ENCODE results near the gene CAPN7. TPM values are rescaled to one million over a fixed set of nuclear protein-coding genes. Genes with fewer than 3 reads are reported as not detected.

CAPN7 gene
- total and polyA plus RNA-seq, 2 experiments from 2014 or later: 26.7 to 33.1 TPM

DNA sequence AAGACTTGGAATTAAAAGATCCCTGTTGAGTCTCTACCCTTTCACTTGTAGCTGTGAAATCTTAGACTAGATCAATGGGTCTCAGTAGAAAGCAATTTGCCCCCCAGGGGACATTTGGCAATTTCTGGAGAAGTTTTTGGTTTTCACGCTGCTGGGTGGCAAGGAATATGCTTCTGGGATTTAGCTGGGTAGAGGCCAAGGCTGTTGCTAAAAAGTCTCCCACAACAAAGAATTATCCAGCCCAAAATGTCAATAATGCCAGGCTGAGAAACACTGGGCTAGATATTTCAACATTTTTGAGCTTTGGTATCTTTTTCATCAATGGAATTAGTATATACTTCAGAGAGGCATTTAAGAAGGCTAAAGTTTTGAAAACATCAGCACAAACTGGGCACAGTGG, 8.7 kb downstream of the CAPN7 start:
- Histone ChIP-seq H3K27me3 (no peaks in the 10 kb centered on the region), H3K27ac (no peak overlapping the region), H3K9me3 (ENCODE audit: low read depth) (no peaks in the 10 kb centered on the region), H3K4me3 (no peak overlapping the region), H3K4me1 (ENCODE audit: low read depth) (peaks cover 26% of the 10 kb centered on the region), H3K36me3 (peaks cover 23% of the 10 kb centered on the region)
- TF ChIP-seq CTCF (IDR thresholded peaks at IDR 0.05; ENCODE audit: low read depth, low read length): no peak
- no peak for DNase-seq (ENCODE audit: low read depth in 1 of 2, low spot score in 1 of 2)

- Histone ChIP-seq H3K9me3 (ENCODE audit: low read depth) (no peaks in the 10 kb centered on the region), H3K4me3 (no peak overlapping the region), H3K4me1 (ENCODE audit: low read depth) (peaks cover 26% of the 10 kb centered on the region), H3K27me3 (no peaks in the 10 kb centered on the region), H3K36me3 (peaks cover 32% of the 10 kb centered on the region), H3K27ac (no peak overlapping the region)
- TF ChIP-seq CTCF (IDR thresholded peaks at IDR 0.05; ENCODE audit: low read depth, low read length): no peak
- peak in 1 of 2 donors; percentile 24 for DNase-seq (ENCODE audit: low read depth in 1 of 2, low spot score in 1 of 2)
Measured at GRCh38 chr3:15215996-15216395, 9.9 kb downstream of the CAPN7 start.

GRCh38 chr3:15216501-15216900, 10.5 kb downstream of the CAPN7 start:
- Histone ChIP-seq H3K27ac (no peak overlapping the region), H3K9me3 (ENCODE audit: low read depth) (no peaks in the 10 kb centered on the region), H3K36me3 (peaks cover 34% of the 10 kb centered on the region), H3K4me1 (ENCODE audit: low read depth) (peaks cover 26% of the 10 kb centered on the region), H3K4me3 (no peak overlapping the region), H3K27me3 (no peaks in the 10 kb centered on the region)
- no peak for TF ChIP-seq CTCF (IDR thresholded peaks at IDR 0.05; ENCODE audit: low read depth, low read length)
- no peak for DNase-seq (ENCODE audit: low read depth in 1 of 2, low spot score in 1 of 2)

- TF ChIP-seq CTCF (IDR thresholded peaks at IDR 0.05; ENCODE audit: low read depth, low read length): no peak
- Histone ChIP-seq H3K27ac (no peak overlapping the region), H3K4me3 (no peak overlapping the region), H3K9me3 (ENCODE audit: low read depth) (no peaks in the 10 kb centered on the region), H3K36me3 (peaks cover 32% of the 10 kb centered on the region), H3K4me1 (ENCODE audit: low read depth) (peaks cover 26% of the 10 kb centered on the region), H3K27me3 (no peaks in the 10 kb centered on the region)
- no peak for DNase-seq (ENCODE audit: low read depth in 1 of 2, low spot score in 1 of 2)
Measured at GRCh38 chr3:15217011-15217671, 11.1 kb downstream of the CAPN7 start.

GRCh38 chr3:15217841-15218267, 11.8 kb downstream of the CAPN7 start:
- H3K36me3 ChIP-seq: peaks cover 30% of the 10 kb centered on the region
- peaks cover 26% of the 10 kb centered on the region for H3K4me1 ChIP-seq (ENCODE audit: low read depth)
- TF ChIP-seq CTCF (IDR thresholded peaks at IDR 0.05; ENCODE audit: low read depth, low read length): no peak
- H3K27me3 ChIP-seq: no peaks in the 10 kb centered on the region
- H3K9me3 ChIP-seq (ENCODE audit: low read depth): no peaks in the 10 kb centered on the region
- H3K4me3 ChIP-seq: no peak overlapping the region
- H3K27ac ChIP-seq: peak overlapping the region; percentile 76
- peak in 1 of 2 donors; percentile 67 for DNase-seq (ENCODE audit: low read depth in 1 of 2, low spot score in 1 of 2)
